ENCODE data around the gene ARHGAP24.
"Not testable (repeated sequence)": the region's sequence is repeated elsewhere in the genome, so short reads cannot be mapped to it uniquely, and the experiment has no call there.

Gene ARHGAP24

GRCh38 chr4:86021671-86022070 is 546.7 kb downstream of the ARHGAP24 start:
- DNase-seq (ENCODE audit: low spot score) = not testable (repeated sequence)

GRCh38 chr4:86026720-86027119 is 551.8 kb downstream of the ARHGAP24 start:
- no peak for DNase-seq (ENCODE audit: low spot score)

GRCh38 chr4:86031927-86032326 is 557.0 kb downstream of the ARHGAP24 start:
- no peak for DNase-seq (ENCODE audit: low spot score)

- DNase-seq (ENCODE audit: low spot score) = no peak
Measured at GRCh38 chr4:86032476-86033022, 557.6 kb downstream of the ARHGAP24 start.

- DNase-seq (ENCODE audit: low spot score) = no peak
Measured at GRCh38 chr4:86033171-86033570, 558.2 kb downstream of the ARHGAP24 start.

- no peak for DNase-seq (ENCODE audit: low spot score)
Measured at GRCh38 chr4:86034616-86035015, 559.7 kb downstream of the ARHGAP24 start.

GRCh38 chr4:86035688-86036087 is 560.7 kb downstream of the ARHGAP24 start:
- no peak for DNase-seq (ENCODE audit: low spot score)

- DNase-seq (ENCODE audit: low spot score) = no peak
Measured at GRCh38 chr4:86036736-86037135, 561.8 kb downstream of the ARHGAP24 start.

- no peak for DNase-seq (ENCODE audit: low spot score)
Measured at GRCh38 chr4:86038037-86038436, 563.1 kb downstream of the ARHGAP24 start.

GRCh38 chr4:86043755-86044592 is 569.0 kb downstream of the ARHGAP24 start:
- peak; percentile 18 for DNase-seq (ENCODE audit: low spot score)

GRCh38 chr4:86044593-86044985 is 569.6 kb downstream of the ARHGAP24 start:
- DNase-seq (ENCODE audit: low spot score) = no peak

GRCh38 chr4:86048426-86048825 is 573.5 kb downstream of the ARHGAP24 start:
- DNase-seq (ENCODE audit: low spot score) = peak; percentile 45

GRCh38 chr4:86050496-86050895 is 575.5 kb downstream of the ARHGAP24 start:
- no peak for DNase-seq (ENCODE audit: low spot score)
